Glomerular visceral epithelial cell (primary cell): ENCODE measurements around the gene EXTL1.

Source experiments
- DNase-seq: peaks from one replicate; pipeline ENCODE4 v3.0.0-alpha.2; 2016; ENCODE audit errors: extremely low spot score

EXTL1 gene

GRCh38 chr1:25996966-25997827 lies 24.4 kb upstream of the EXTL1 start:
- peak; percentile 24 for DNase-seq

GRCh38 chr1:25997828-25998761 lies 23.5 kb upstream of the EXTL1 start, which contains the start of gene PAFAH2:
Gene PAFAH2, minus strand, starts transcription at chr1:25998063. Its CDS starts 7,247 bp downstream, at chr1:25990816.
- DNase-seq = peak; percentile 99

GRCh38 chr1:25999041-25999800 lies 22.4 kb upstream of the EXTL1 start:
- DNase-seq = no peak

GRCh38 chr1:26003262-26003661 lies 18.3 kb upstream of the EXTL1 start:
- DNase-seq = no peak

GRCh38 chr1:26003756-26004155 lies 17.8 kb upstream of the EXTL1 start:
- DNase-seq = no peak

- DNase-seq = no peak
Measured at GRCh38 chr1:26005434-26006105, 16.0 kb upstream of the EXTL1 start.

- no peak for DNase-seq
Measured at GRCh38 chr1:26006710-26007109, 14.9 kb upstream of the EXTL1 start.

GRCh38 chr1:26009796-26010447 lies 11.7 kb upstream of the EXTL1 start:
- DNase-seq = no peak

- no peak for DNase-seq
Measured at GRCh38 chr1:26010825-26011224, 10.8 kb upstream of the EXTL1 start.

GRCh38 chr1:26012864-26013263 lies 8.7 kb upstream of the EXTL1 start:
- no peak for DNase-seq

GRCh38 chr1:26014179-26014578 lies 7.4 kb upstream of the EXTL1 start:
- DNase-seq = no peak

GRCh38 chr1:26015358-26015757 lies 6.2 kb upstream of the EXTL1 start:
- DNase-seq = no peak

- DNase-seq = peak; percentile 19
Measured at GRCh38 chr1:26016258-26016952, 5.2 kb upstream of the EXTL1 start.

GRCh38 chr1:26016953-26017545 lies 4.5 kb upstream of the EXTL1 start:
- no peak for DNase-seq

GRCh38 chr1:26017606-26018005 lies 4.0 kb upstream of the EXTL1 start:
- DNase-seq = no peak

- DNase-seq = peak; percentile 16
Measured at GRCh38 chr1:26019641-26020315, 1.8 kb upstream of the EXTL1 start.

- no peak for DNase-seq
Measured at GRCh38 chr1:26020330-26020768, 1.2 kb upstream of the EXTL1 start.

GRCh38 chr1:26020941-26021646 lies 481 bp upstream of the EXTL1 start:
- DNase-seq = peak; percentile 26
